HL-60/S4 (cell line): ENCODE results near the gene TMEM255B.

Experiments
- in situ Hi-C: fragments of 300-500 bp; cut with MboI; formaldehyde crosslinking; loops from 2 replicates; pipeline ENCODE4 v1.14.3; 2022; ENCODE audit warnings: low sequenced_read_pairs

TMEM255B gene

DNA sequence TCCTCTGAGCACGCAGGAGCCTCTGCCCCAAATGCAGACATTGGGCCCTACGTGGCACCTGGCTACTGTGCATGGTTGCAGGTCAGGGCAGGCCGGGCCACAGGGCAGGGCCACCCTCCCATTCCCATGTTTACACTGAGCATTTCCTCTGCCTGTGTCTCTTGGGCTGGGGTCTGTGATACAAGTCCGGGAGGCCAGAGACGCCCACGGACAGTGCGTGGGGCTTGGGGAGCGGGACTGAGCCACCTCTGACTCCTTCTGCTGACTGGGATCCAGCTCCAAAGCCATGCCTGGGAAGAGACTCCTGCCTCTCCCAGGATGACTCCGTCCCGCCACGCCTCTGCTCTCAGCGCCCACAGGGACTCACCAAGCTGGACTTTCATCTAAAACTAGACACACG, 86.0 kb downstream of the TMEM255B start:
- in situ Hi-C loops = no loop called here

DNA sequence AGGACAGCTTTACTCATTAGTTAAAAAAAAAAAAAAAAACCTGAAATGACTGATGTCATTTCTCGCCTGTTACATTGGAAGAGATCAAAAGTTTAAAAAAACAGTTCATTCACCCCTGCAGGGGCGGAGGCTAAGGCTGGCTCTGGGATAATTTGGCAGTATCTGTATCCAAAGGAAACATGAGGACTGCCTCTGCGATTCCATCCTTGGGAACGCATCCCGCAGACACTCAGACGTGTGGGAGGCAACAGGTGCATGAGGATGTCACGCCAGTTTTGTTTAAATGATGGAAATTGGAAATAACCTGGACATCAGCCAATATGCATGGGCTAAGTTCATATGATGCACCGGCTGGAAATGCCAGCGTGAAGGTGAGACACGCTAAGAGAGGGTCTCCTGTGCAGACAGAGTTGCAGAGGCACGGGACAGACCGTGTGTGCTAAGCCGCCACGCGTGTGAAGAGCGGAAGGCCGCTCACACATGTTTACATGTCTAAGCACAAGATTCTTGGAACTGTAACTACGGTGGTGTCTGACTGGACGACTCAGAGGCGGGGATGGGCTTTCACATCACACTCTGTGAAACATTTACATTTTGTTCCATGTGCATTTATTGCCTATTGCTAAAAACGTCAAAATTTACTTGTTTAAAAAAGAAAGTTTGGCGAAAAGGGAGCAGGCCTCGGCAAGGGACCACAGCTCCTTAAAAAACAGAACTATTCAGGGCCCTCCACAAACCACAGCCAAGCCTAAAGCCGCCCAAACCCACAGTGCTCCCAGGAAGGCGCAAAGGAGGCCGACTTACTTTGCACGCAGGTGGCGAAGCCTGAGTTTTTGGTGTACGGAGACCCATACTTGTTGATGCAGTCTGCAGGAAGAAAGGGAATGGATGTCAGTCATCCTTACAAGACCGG, 87.0 kb downstream of the TMEM255B start:
- in situ Hi-C loops = no loop called here

GRCh38 chr13:113846636-113847318, 87.8 kb downstream of the TMEM255B start:
- in situ Hi-C loops = no loop called here

- in situ Hi-C loops = no loop called here
These were observed 89.0 kb downstream of the TMEM255B start for GRCh38 chr13:113848020-113848419.

GRCh38 chr13:113848431-113849260, 89.6 kb downstream of the TMEM255B start:
- in situ Hi-C loops = no loop called here

DNA sequence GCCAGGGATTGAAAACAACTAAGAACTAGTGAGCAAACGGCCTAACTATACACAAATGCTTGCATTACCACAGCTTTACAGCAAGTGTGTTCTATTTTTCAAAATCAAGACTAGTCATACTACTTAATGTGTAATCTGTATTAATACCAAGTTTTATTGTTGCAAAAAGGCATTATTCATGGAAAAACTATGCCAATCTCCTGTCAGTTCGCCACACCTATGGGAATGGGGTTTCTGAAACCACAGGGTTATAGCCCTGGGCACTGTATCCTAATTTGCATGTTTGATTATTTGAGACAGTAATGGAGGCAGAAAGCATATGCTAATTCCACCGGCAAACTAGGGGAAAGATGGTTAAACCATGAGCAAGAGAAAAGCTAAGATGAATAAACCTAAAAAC, 90.5 kb downstream of the TMEM255B start:
- in situ Hi-C loops = no loop called here

GRCh38 chr13:113849981-113850721, 91.1 kb downstream of the TMEM255B start:
- in situ Hi-C loops = no loop called here

DNA sequence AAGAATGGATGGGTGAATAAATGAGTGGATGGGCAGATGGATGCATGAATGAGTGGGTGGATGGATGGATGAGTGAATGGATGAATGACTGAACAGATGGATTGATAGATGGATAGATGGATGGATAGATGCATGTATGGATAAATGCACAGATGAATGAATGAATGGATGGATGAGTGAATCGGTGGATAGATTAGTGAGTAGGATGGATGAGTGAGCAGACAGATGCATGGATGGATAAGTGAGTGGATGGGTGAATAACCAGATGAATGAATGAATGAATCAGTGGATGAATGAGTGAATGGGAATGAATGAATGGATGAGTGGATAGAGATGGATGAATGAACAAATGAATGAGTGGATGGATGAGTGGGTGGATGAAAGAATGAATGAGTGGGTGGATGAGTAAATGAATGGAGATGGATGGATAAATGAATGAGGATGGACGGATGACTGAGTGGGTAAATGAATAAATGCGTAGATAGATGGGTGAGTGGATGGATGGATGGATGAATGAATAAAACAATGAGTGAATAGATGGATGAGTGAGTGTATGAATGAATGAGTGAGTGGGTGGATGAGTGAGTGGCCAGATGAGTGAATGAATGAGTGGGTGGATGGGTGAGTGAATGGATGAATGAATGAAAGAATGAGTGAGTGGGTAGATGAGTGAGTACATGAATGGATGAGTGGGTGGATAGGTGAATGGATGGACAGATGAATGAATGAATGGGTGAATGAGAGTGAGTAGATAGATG, 91.9 kb downstream of the TMEM255B start:
- in situ Hi-C loops = no loop called here

GRCh38 chr13:113851480-113851803, 92.4 kb downstream of the TMEM255B start:
- in situ Hi-C loops = no loop called here

DNA sequence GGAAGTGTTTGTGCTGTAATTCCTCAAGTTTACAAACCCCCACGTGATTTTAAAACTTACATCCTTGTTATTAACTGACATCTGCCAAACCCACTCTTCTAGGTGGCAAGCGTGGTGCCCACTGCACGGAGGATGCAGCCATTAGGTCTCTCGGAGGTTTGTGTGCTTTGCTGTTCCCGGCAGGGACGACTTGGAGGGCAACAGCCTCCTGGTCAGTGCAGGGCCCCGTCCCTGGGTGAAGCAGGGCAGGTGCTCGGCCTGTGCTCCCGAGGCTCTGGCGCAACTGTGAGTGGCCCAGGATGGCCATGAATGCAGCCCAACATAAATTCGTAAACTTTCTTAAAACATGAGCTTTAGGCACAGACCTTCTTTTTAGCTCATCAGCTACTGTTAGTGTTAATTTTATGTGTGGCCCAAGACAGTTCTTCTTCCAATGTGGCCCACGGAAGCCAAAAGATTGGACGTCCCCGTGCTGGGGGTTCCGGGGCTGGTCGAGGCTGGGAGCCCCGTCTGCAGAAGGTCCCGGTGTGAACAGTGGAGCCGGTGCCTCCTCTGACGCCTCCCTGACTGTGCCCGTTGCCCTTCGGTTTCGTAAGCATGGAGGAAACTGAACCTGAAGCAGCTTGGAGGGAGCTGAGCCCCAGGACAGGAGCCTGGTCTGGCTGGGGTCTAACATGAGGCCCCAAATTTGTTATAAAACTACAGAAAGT, 93.0 kb downstream of the TMEM255B start:
- in situ Hi-C loops = no loop called here

DNA sequence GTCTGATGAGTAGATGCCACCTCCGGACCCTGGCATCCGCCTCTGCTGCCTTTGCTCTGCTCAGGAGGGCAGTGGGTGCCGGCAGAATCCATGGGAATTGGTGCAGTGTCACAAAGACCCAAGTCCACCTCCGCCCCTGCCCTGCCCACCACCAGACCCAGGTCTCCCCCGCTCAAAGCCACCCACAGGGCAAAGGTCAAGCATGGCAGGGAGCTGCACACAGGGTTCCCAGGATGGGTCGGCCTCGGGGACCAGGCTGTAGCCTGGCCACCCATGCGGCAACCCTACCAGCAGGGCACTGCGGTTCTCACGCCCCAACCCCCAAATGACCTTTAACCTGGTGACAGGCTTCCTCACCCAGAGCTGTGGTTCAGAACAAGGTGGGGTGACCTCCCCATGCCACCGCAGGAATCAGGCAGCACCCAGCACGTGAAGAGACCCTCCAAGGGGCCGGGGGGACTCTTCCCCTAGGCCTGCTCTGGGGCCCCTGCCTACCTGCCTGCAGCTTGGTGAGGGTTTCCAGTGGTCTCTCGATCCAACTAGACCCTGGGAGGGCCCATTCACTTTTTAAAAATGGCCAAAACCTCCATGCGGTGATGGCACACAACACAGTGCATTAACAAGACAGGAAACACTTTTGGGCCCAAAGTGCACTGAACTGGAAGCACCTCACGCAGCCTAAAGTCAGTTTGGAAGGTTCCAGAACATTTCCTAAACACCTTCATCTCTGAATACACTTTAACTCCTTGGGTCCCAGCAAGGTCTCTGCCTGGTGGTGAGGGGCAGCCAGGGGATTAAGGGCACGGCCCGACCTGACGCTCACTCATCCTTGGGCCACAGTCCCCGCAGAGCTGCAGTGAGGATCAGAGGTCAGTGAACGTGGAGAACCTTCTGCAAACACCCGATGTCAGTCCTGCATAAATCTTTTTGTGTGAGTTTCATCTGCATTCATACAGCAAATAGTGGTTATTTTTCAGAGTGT, 93.8 kb downstream of the TMEM255B start:
- in situ Hi-C loops = no loop called here

- in situ Hi-C loops = no loop called here
These were observed 94.7 kb downstream of the TMEM255B start for GRCh38 chr13:113853518-113854237.

DNA sequence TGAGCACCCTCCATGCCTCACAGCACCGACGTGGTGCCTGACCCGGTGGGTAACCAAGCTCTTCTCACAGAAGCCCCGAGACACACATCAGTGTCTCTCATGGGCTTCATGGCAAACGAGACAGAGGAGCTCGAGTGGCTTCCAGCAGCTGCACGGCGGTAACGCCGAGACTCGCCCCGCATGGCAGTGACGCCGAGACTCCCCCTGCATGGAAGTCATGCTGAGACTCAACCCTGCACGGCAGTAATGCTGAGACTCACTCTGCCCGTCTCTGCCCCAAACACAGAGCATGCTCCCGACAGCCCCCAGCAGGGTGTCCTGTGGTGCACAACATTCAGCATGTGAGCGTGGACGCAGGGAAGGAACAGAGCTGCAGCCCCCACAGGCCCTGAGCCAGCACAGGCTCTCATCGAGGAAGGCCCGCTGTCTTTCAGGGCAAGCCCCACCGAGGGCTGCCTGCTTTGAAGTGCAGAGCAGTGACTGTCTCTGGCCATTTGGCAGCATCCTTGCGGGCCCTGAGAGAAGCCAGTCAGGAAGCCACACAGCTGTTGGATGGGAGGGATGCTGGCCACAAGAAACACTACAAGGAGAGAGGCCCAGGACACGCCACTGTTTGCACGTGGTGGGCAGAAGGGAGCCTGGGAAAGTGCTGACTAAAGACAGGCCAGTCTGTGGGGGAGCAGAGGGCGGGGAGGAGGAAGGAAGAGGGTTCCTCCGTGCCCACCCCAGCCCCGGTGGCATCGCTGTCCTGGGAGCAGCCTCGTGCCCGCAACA, 95.4 kb downstream of the TMEM255B start:
- in situ Hi-C loops = no loop called here

DNA sequence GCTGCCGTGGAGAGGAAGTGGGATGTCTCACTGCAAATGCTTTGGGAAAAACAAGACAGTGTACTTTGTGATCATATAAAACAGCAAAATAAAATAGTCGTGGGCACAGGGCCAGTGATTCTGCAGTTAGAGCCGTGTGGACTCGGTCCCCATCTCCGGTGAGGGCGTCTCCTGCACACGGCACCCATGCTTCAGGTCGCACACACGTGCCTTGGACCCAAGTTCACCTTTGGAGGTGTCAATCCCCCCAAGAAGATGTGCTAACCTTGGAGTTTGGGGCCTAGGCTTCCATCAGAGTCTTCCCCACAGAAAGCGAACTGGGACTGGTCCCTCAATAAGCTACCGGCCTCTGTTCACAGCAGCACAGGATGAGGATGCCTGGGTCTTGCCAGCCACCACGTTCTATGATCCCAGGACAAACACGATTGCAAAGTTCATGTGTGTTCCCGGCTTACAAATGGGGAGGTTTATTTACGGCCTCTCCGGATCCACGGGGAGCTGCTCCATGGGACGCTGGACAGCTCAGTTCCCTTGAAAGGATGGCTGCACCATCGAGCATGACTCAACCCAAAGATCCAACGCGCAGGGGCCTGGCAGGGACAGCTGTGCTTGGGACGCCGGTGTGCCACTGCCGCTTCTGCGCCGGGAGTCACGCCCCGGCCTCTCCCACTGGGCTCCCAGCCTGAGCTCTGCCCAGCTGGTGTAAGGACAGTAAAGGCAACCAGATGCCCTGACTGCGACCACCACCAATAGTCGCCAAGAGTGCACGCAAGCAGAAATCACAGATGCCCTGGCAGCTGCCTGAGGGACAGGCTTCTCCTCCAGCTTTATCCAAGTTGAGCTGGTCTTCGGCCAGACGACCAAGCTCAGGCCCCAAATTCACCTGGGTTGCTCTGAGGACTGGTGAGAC, 96.2 kb downstream of the TMEM255B start:
- in situ Hi-C loops = no loop called here

GRCh38 chr13:113855931-113856715, 97.1 kb downstream of the TMEM255B start:
- in situ Hi-C loops = no loop called here
